ENCODE results near the gene SPATS1. TPM values are rescaled to one million over a fixed set of nuclear protein-coding genes. Genes with fewer than 3 reads are reported as not detected.
"Not testable (repeated sequence)": the region's sequence is repeated elsewhere in the genome, so short reads cannot be mapped to it uniquely, and the experiment has no call there.

Gene SPATS1
- total and polyA plus RNA-seq, 3 experiments from 2014 or later, result not detected

GRCh38 chr6:44327096-44327495 lies 15.4 kb upstream of the SPATS1 start:
- Mint-ChIP-seq H3K27ac (no peak overlapping the region), H3K9me3 (no peaks in the 10 kb centered on the region), H3K4me1 (no peaks in the 10 kb centered on the region), H3K27me3 (peaks cover 20 to 33% of the 10 kb centered on the region in 2 donors), H3K36me3 (no peaks in the 10 kb centered on the region), H3K4me3 (no peak overlapping the region)
- no peak overlapping the region for H3K4me3 ChIP-seq (ENCODE audit: low read length)
- no peaks in the 10 kb centered on the region for H3K36me3 ChIP-seq (ENCODE audit: insufficient read depth, low read length)
- ChIA-PET POLR2A (no interaction called here), CTCF (no interaction called here)
- H3K9me3 ChIP-seq (ENCODE audit: low read length), result no peaks in the 10 kb centered on the region
- peaks cover 6% of the 10 kb centered on the region for H3K27me3 ChIP-seq (ENCODE audit: insufficient read depth, low read length, poor library complexity, severe bottlenecking)
- DNase-seq, result no peak
- no peak overlapping the region for H3K27ac ChIP-seq (ENCODE audit: low read depth, low read length)
- no peaks in the 10 kb centered on the region for H3K4me1 ChIP-seq (ENCODE audit: insufficient read depth, low read length)

GRCh38 chr6:44327760-44328159 lies 14.7 kb upstream of the SPATS1 start:
- CTCF ChIA-PET, result no interaction called here

GRCh38 chr6:44328203-44328602 lies 14.2 kb upstream of the SPATS1 start:
- H3K27ac ChIP-seq (ENCODE audit: low read depth, low read length); H3K4me3 Mint-ChIP-seq; H3K9me3 Mint-ChIP-seq; H3K36me3 ChIP-seq (ENCODE audit: insufficient read depth, low read length); DNase-seq; H3K36me3 Mint-ChIP-seq; H3K27me3 ChIP-seq (ENCODE audit: insufficient read depth, low read length, poor library complexity, severe bottlenecking); POLR2A ChIA-PET; H3K4me3 ChIP-seq (ENCODE audit: low read length); CTCF ChIA-PET; H3K27ac Mint-ChIP-seq; H3K4me1 Mint-ChIP-seq; H3K4me1 ChIP-seq (ENCODE audit: insufficient read depth, low read length); H3K9me3 ChIP-seq (ENCODE audit: low read length): not testable (repeated sequence)
- peaks cover 19 to 41% of the 10 kb centered on the region in 2 donors for H3K27me3 Mint-ChIP-seq

More at GRCh38 chr6:44327760-44328159, 14.7 kb upstream of the SPATS1 start:
- Mint-ChIP-seq H3K36me3 (no peaks in the 10 kb centered on the region), H3K9me3 (no peaks in the 10 kb centered on the region), H3K27ac (no peak overlapping the region), H3K27me3 (peaks cover 20 to 37% of the 10 kb centered on the region in 2 donors), H3K4me3 (no peak overlapping the region), H3K4me1 (no peaks in the 10 kb centered on the region)
- no peak overlapping the region for H3K27ac ChIP-seq (ENCODE audit: low read depth, low read length)
- DNase-seq, result no peak
- no peaks in the 10 kb centered on the region for H3K9me3 ChIP-seq (ENCODE audit: low read length)
- H3K36me3 ChIP-seq (ENCODE audit: insufficient read depth, low read length), result no peaks in the 10 kb centered on the region
- POLR2A ChIA-PET, result no interaction called here
- no peaks in the 10 kb centered on the region for H3K4me1 ChIP-seq (ENCODE audit: insufficient read depth, low read length)
- peaks cover 6% of the 10 kb centered on the region for H3K27me3 ChIP-seq (ENCODE audit: insufficient read depth, low read length, poor library complexity, severe bottlenecking)
- no peak overlapping the region for H3K4me3 ChIP-seq (ENCODE audit: low read length)

GRCh38 chr6:44329858-44330257 lies 12.6 kb upstream of the SPATS1 start:
- H3K36me3 ChIP-seq (ENCODE audit: insufficient read depth, low read length), result no peaks in the 10 kb centered on the region
- no peak for DNase-seq
- H3K27me3 Mint-ChIP-seq, result peaks cover 16 to 45% of the 10 kb centered on the region in 2 donors
- no peaks in the 10 kb centered on the region for H3K4me1 Mint-ChIP-seq
- no peak overlapping the region for H3K27ac ChIP-seq (ENCODE audit: low read depth, low read length)
- H3K9me3 ChIP-seq (ENCODE audit: low read length), result no peaks in the 10 kb centered on the region
- ChIA-PET CTCF (interaction anchor here (0.8 kb wide), 2 partner anchors 8 to 12 kb away, joined by 3 to 4 read pairs; no protein-coding TSS in a partner anchor), POLR2A (no interaction called here)
- no peaks in the 10 kb centered on the region for H3K36me3 Mint-ChIP-seq
- peaks cover 6% of the 10 kb centered on the region for H3K27me3 ChIP-seq (ENCODE audit: insufficient read depth, low read length, poor library complexity, severe bottlenecking)
- H3K4me1 ChIP-seq (ENCODE audit: insufficient read depth, low read length), result no peaks in the 10 kb centered on the region
- no peak overlapping the region for H3K27ac Mint-ChIP-seq
- H3K4me3 Mint-ChIP-seq, result no peak overlapping the region
- no peaks in the 10 kb centered on the region for H3K9me3 Mint-ChIP-seq
- H3K4me3 ChIP-seq (ENCODE audit: low read length), result no peak overlapping the region

GRCh38 chr6:44332585-44332984 lies 9.9 kb upstream of the SPATS1 start:
- Mint-ChIP-seq H3K4me3 (no peak overlapping the region), H3K27me3 (peaks cover 16 to 49% of the 10 kb centered on the region in 2 donors), H3K27ac (no peak overlapping the region), H3K4me1 (no peaks in the 10 kb centered on the region), H3K9me3 (no peaks in the 10 kb centered on the region), H3K36me3 (no peaks in the 10 kb centered on the region)
- POLR2A ChIA-PET, result no interaction called here
- CTCF ChIA-PET, result interaction anchor here (0.7 to 1.9 kb wide), 2 partner anchors 11 to 159 kb away, joined by 3 to 5 read pairs; no protein-coding TSS in a partner anchor
- Histone ChIP-seq H3K4me1 (ENCODE audit: insufficient read depth, low read length) (no peaks in the 10 kb centered on the region), H3K27ac (ENCODE audit: low read depth, low read length) (no peak overlapping the region), H3K4me3 (ENCODE audit: low read length) (no peak overlapping the region), H3K9me3 (ENCODE audit: low read length) (no peaks in the 10 kb centered on the region), H3K27me3 (ENCODE audit: insufficient read depth, low read length, poor library complexity, severe bottlenecking) (peaks cover 1% of the 10 kb centered on the region), H3K36me3 (ENCODE audit: insufficient read depth, low read length) (no peaks in the 10 kb centered on the region)
- no peak for DNase-seq

GRCh38 chr6:44333273-44333919 lies 9.1 kb upstream of the SPATS1 start:
- Mint-ChIP-seq H3K27me3 (peaks cover 14 to 45% of the 10 kb centered on the region in 2 donors), H3K27ac (no peak overlapping the region), H3K4me1 (no peaks in the 10 kb centered on the region), H3K9me3 (no peaks in the 10 kb centered on the region), H3K36me3 (no peaks in the 10 kb centered on the region), H3K4me3 (no peak overlapping the region)
- no peak overlapping the region for H3K4me3 ChIP-seq (ENCODE audit: low read length)
- POLR2A ChIA-PET, result no interaction called here
- no peak for DNase-seq
- H3K9me3 ChIP-seq (ENCODE audit: low read length), result no peaks in the 10 kb centered on the region
- no peaks in the 10 kb centered on the region for H3K36me3 ChIP-seq (ENCODE audit: insufficient read depth, low read length)
- H3K27me3 ChIP-seq (ENCODE audit: insufficient read depth, low read length, poor library complexity, severe bottlenecking), result no peaks in the 10 kb centered on the region
- CTCF ChIA-PET, result interaction anchor here (1.4 to 1.9 kb wide), 2 partner anchors 10 to 66 kb away, joined by 3 to 5 read pairs; no protein-coding TSS in a partner anchor
- H3K4me1 ChIP-seq (ENCODE audit: insufficient read depth, low read length), result no peaks in the 10 kb centered on the region
- no peak overlapping the region for H3K27ac ChIP-seq (ENCODE audit: low read depth, low read length)

- ChIA-PET CTCF (interaction anchor here (1.4 to 1.9 kb wide), 2 partner anchors 10 to 67 kb away, joined by 3 to 5 read pairs; no protein-coding TSS in a partner anchor), POLR2A (no interaction called here)
These were observed 8.5 kb upstream of the SPATS1 start for GRCh38 chr6:44333942-44334341.

GRCh38 chr6:44335631-44336030 lies 6.8 kb upstream of the SPATS1 start:
- no peaks in the 10 kb centered on the region for H3K4me1 ChIP-seq (ENCODE audit: insufficient read depth, low read length)
- Mint-ChIP-seq H3K4me3 (no peak overlapping the region), H3K27me3 (peaks cover 5 to 25% of the 10 kb centered on the region in 2 donors), H3K27ac (no peak overlapping the region), H3K9me3 (no peaks in the 10 kb centered on the region), H3K4me1 (no peaks in the 10 kb centered on the region), H3K36me3 (no peaks in the 10 kb centered on the region)
- H3K9me3 ChIP-seq (ENCODE audit: low read length), result no peaks in the 10 kb centered on the region
- CTCF ChIA-PET, result interaction anchor here (4.3 kb wide), 1 partner anchor 68 kb away, joined by 41 read pairs; no protein-coding TSS in a partner anchor
- H3K4me3 ChIP-seq (ENCODE audit: low read length), result no peak overlapping the region
- H3K27ac ChIP-seq (ENCODE audit: low read depth, low read length), result no peak overlapping the region
- H3K36me3 ChIP-seq (ENCODE audit: insufficient read depth, low read length), result no peaks in the 10 kb centered on the region
- no peak for DNase-seq
- POLR2A ChIA-PET, result no interaction called here
- H3K27me3 ChIP-seq (ENCODE audit: insufficient read depth, low read length, poor library complexity, severe bottlenecking), result no peaks in the 10 kb centered on the region

More at GRCh38 chr6:44333942-44334341, 8.5 kb upstream of the SPATS1 start:
- H3K9me3 ChIP-seq (ENCODE audit: low read length), result no peaks in the 10 kb centered on the region
- H3K4me1 ChIP-seq (ENCODE audit: insufficient read depth, low read length), result no peaks in the 10 kb centered on the region
- no peak overlapping the region for H3K4me3 Mint-ChIP-seq
- H3K27me3 ChIP-seq (ENCODE audit: insufficient read depth, low read length, poor library complexity, severe bottlenecking), result no peaks in the 10 kb centered on the region
- no peaks in the 10 kb centered on the region for H3K4me1 Mint-ChIP-seq
- H3K36me3 ChIP-seq (ENCODE audit: insufficient read depth, low read length), result no peaks in the 10 kb centered on the region
- no peak overlapping the region for H3K27ac Mint-ChIP-seq
- DNase-seq, result no peak
- H3K4me3 ChIP-seq (ENCODE audit: low read length), result no peak overlapping the region
- no peak overlapping the region for H3K27ac ChIP-seq (ENCODE audit: low read depth, low read length)
- H3K27me3 Mint-ChIP-seq, result peaks cover 14 to 41% of the 10 kb centered on the region in 2 donors
- no peaks in the 10 kb centered on the region for H3K9me3 Mint-ChIP-seq
- no peaks in the 10 kb centered on the region for H3K36me3 Mint-ChIP-seq
